ENCODE data around the gene ABRACL. TPM values are rescaled to one million over a fixed set of nuclear protein-coding genes. Genes with fewer than 3 reads are reported as not detected.

ABRACL gene
- total RNA-seq, 1 donor from 2014 or later = 159 TPM

GRCh38 chr6:139011980-139012379 is 16.6 kb upstream of the ABRACL start:
- DNase-seq (ENCODE audit: low read depth) = no peak
- no peak for TF ChIP-seq CTCF (conservative IDR thresholded peaks at IDR 0.05; ENCODE audit: low read depth, low read length)
- no peak overlapping the region for H3K4me3 ChIP-seq (ENCODE audit: low read depth, low read length)

GRCh38 chr6:139013185-139013800 is 15.3 kb upstream of the ABRACL start:
- no peak for TF ChIP-seq CTCF (conservative IDR thresholded peaks at IDR 0.05; ENCODE audit: low read depth, low read length)
- H3K4me3 ChIP-seq (ENCODE audit: low read depth, low read length) = no peak overlapping the region
- no peak for DNase-seq (ENCODE audit: low read depth)

- no peak for TF ChIP-seq CTCF (conservative IDR thresholded peaks at IDR 0.05; ENCODE audit: low read depth, low read length)
- H3K4me3 ChIP-seq (ENCODE audit: low read depth, low read length) = no peak overlapping the region
- DNase-seq (ENCODE audit: low read depth) = no peak
Measured at GRCh38 chr6:139014945-139015344, 13.6 kb upstream of the ABRACL start.

- no peak for TF ChIP-seq CTCF (conservative IDR thresholded peaks at IDR 0.05; ENCODE audit: low read depth, low read length)
- no peak for DNase-seq (ENCODE audit: low read depth)
- no peak overlapping the region for H3K4me3 ChIP-seq (ENCODE audit: low read depth, low read length)
Measured at GRCh38 chr6:139016337-139017213, 12.0 kb upstream of the ABRACL start.

GRCh38 chr6:139017227-139017626 is 11.3 kb upstream of the ABRACL start:
- no peak for TF ChIP-seq CTCF (conservative IDR thresholded peaks at IDR 0.05; ENCODE audit: low read depth, low read length)
- no peak overlapping the region for H3K4me3 ChIP-seq (ENCODE audit: low read depth, low read length)
- DNase-seq (ENCODE audit: low read depth) = peak; percentile 62

- no peak for TF ChIP-seq CTCF (conservative IDR thresholded peaks at IDR 0.05; ENCODE audit: low read depth, low read length)
- H3K4me3 ChIP-seq (ENCODE audit: low read depth, low read length) = no peak overlapping the region
- DNase-seq (ENCODE audit: low read depth) = no peak
Measured at GRCh38 chr6:139019722-139020121, 8.8 kb upstream of the ABRACL start.
